ENCODE data around the gene TMEM130.
A peak's percentile ranks its signal among the peaks of the same experiment; 100 is the strongest.

TMEM130 gene

DNA sequence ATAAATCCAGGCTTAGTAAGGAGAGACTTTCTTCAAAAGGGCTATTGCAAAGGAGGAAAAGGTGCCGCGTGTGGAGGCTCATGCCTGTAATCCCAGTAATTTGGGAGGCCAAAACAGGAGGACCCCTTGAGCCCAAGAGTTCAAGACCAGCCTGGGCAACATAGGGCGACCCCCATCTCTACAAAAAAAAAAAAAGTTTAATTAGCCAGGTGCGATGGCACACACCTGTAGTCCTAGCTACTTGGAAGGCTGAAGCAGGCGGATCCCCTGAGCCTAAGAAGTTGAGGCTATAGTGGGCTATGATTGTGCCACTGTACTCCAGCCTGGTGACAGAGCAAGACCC, 32.2 kb downstream of the TMEM130 start:
- Histone ChIP-seq H3K9ac (ENCODE audit: low read depth, low read length, poor library complexity, severe bottlenecking) (no peak overlapping the region), H3K4me2 (ENCODE audit: low read depth, low read length, poor library complexity, severe bottlenecking) (no peak overlapping the region), H3K9me2 (replicated peaks; ENCODE audit: low read depth, low read length) (no peaks in the 10 kb centered on the region)

GRCh38 chr7:98836811-98837629, 32.8 kb downstream of the TMEM130 start:
- Histone ChIP-seq H4K20me1 (ENCODE audit: insufficient read depth, low read length, poor library complexity, severe bottlenecking) (no peaks in the 10 kb centered on the region), H3K4me1 (ENCODE audit: insufficient read depth, low read length, poor library complexity, severe bottlenecking) (no peaks in the 10 kb centered on the region), H3K9ac (ENCODE audit: low read depth, low read length, poor library complexity, severe bottlenecking) (no peak overlapping the region), H3K9me3 (ENCODE audit: insufficient read depth, low read depth, low read length) (no peaks in the 10 kb centered on the region), H2AFZ (ENCODE audit: low read length) (no peak overlapping the region; the same call in 1 of the 2 replicates), H3K9me2 (replicated peaks; ENCODE audit: low read depth, low read length) (no peaks in the 10 kb centered on the region), H3F3A (ENCODE audit: low read depth) (no peaks in the 10 kb centered on the region), H3K36me3 (ENCODE audit: insufficient read depth, low read length) (no peaks in the 10 kb centered on the region), H3K27me3 (ENCODE audit: insufficient read depth, low read length, poor library complexity, severe bottlenecking) (no peaks in the 10 kb centered on the region), H3K79me2 (ENCODE audit: insufficient read depth, low read length) (no peaks in the 10 kb centered on the region), H3K4me3 (ENCODE audit: low read length, poor library complexity, severe bottlenecking) (no peak overlapping the region), H3K4me2 (ENCODE audit: low read depth, low read length, poor library complexity, severe bottlenecking) (no peak overlapping the region)
- TF ChIP-seq EZH2phosphoT487 (IDR thresholded peaks at IDR 0.05; ENCODE audit: borderline replicate concordance) (no peak), CTCF (conservative IDR thresholded peaks at IDR 0.05; ENCODE audit: low read length) (peak; percentile 94)

More for the DNA sequence above, 32.2 kb downstream of the TMEM130 start:
- no peaks in the 10 kb centered on the region for H3F3A ChIP-seq (ENCODE audit: low read depth)
- H3K4me1 ChIP-seq (ENCODE audit: insufficient read depth, low read length, poor library complexity, severe bottlenecking), result no peaks in the 10 kb centered on the region
- no peaks in the 10 kb centered on the region for H4K20me1 ChIP-seq (ENCODE audit: insufficient read depth, low read length, poor library complexity, severe bottlenecking)
- H3K36me3 ChIP-seq (ENCODE audit: insufficient read depth, low read length), result no peaks in the 10 kb centered on the region
- no peak for TF ChIP-seq CTCF (conservative IDR thresholded peaks at IDR 0.05; ENCODE audit: low read length)
- no peak for TF ChIP-seq EZH2phosphoT487 (IDR thresholded peaks at IDR 0.05; ENCODE audit: borderline replicate concordance)
- H3K27me3 ChIP-seq (ENCODE audit: insufficient read depth, low read length, poor library complexity, severe bottlenecking), result no peaks in the 10 kb centered on the region
- no peaks in the 10 kb centered on the region for H3K9me3 ChIP-seq (ENCODE audit: insufficient read depth, low read depth, low read length)
- H3K4me3 ChIP-seq (ENCODE audit: low read length, poor library complexity, severe bottlenecking), result no peak overlapping the region
- no peak overlapping the region; the same call in 1 of the 2 replicates for H2AFZ ChIP-seq (ENCODE audit: low read length)
- H3K79me2 ChIP-seq (ENCODE audit: insufficient read depth, low read length), result no peaks in the 10 kb centered on the region

GRCh38 chr7:98834949-98835348, 34.9 kb downstream of the TMEM130 start:
- H3K4me2 ChIP-seq (ENCODE audit: low read depth, low read length, poor library complexity, severe bottlenecking), result no peak overlapping the region
- TF ChIP-seq EZH2phosphoT487 (IDR thresholded peaks at IDR 0.05; ENCODE audit: borderline replicate concordance) (no peak), CTCF (conservative IDR thresholded peaks at IDR 0.05; ENCODE audit: low read length) (no peak)

More at GRCh38 chr7:98834949-98835348, 34.9 kb downstream of the TMEM130 start:
- no peak overlapping the region for H2AFZ ChIP-seq (ENCODE audit: low read length)
- H3K27me3 ChIP-seq (ENCODE audit: insufficient read depth, low read length, poor library complexity, severe bottlenecking), result no peaks in the 10 kb centered on the region
- H3K9me2 ChIP-seq (replicated peaks; ENCODE audit: low read depth, low read length), result no peaks in the 10 kb centered on the region
- no peak overlapping the region for H3K4me3 ChIP-seq (ENCODE audit: low read length, poor library complexity, severe bottlenecking)
- H4K20me1 ChIP-seq (ENCODE audit: insufficient read depth, low read length, poor library complexity, severe bottlenecking), result no peaks in the 10 kb centered on the region
- no peaks in the 10 kb centered on the region for H3K4me1 ChIP-seq (ENCODE audit: insufficient read depth, low read length, poor library complexity, severe bottlenecking)
- no peak overlapping the region for H3K9ac ChIP-seq (ENCODE audit: low read depth, low read length, poor library complexity, severe bottlenecking)
- no peaks in the 10 kb centered on the region for H3K9me3 ChIP-seq (ENCODE audit: insufficient read depth, low read depth, low read length)
- no peaks in the 10 kb centered on the region for H3F3A ChIP-seq (ENCODE audit: low read depth)
- H3K36me3 ChIP-seq (ENCODE audit: insufficient read depth, low read length), result no peaks in the 10 kb centered on the region
- H3K79me2 ChIP-seq (ENCODE audit: insufficient read depth, low read length), result no peaks in the 10 kb centered on the region
